ENCODE measurements around the gene CNOT8. TPM values are rescaled to one million over a fixed set of nuclear protein-coding genes. Genes with fewer than 3 reads are reported as not detected.
A peak's percentile ranks its signal among the peaks of the same experiment; 100 is the strongest.

The CNOT8 gene
- total and polyA plus RNA-seq, 2 donors = 49.8 to 71.4 TPM

- Histone ChIP-seq H3K4me1 (ENCODE audit: insufficient read depth) (no peaks in the 10 kb centered on the region), H3K4me3 (ENCODE audit: low read depth, low read length) (no peak overlapping the region), H3K36me3 (ENCODE audit: insufficient read depth) (no peaks in the 10 kb centered on the region), H3K27ac (ENCODE audit: low read depth) (no peak overlapping the region)
- DNase-seq (ENCODE audit: extremely low spot score) = no peak
Measured at GRCh38 chr5:154841273-154841661, 17.2 kb upstream of the CNOT8 start.

GRCh38 chr5:154842689-154843530 lies 15.5 kb upstream of the CNOT8 start:
- Histone ChIP-seq H3K4me3 (ENCODE audit: low read depth, low read length) (no peak overlapping the region), H3K4me1 (ENCODE audit: insufficient read depth) (no peaks in the 10 kb centered on the region), H3K27ac (ENCODE audit: low read depth) (no peak overlapping the region), H3K36me3 (ENCODE audit: insufficient read depth) (no peaks in the 10 kb centered on the region)
- WGBS = 72% methylated on average over 6 of the region's 6 CpGs
- no peak for DNase-seq (ENCODE audit: extremely low spot score)

- H3K36me3 ChIP-seq (ENCODE audit: insufficient read depth) = no peaks in the 10 kb centered on the region
- H3K4me3 ChIP-seq (ENCODE audit: low read depth, low read length) = no peak overlapping the region
- WGBS = 70% methylated on average over 5 of the region's 5 CpGs
- peak; percentile 26 for DNase-seq (ENCODE audit: extremely low spot score)
- no peaks in the 10 kb centered on the region for H3K4me1 ChIP-seq (ENCODE audit: insufficient read depth)
- H3K27ac ChIP-seq (ENCODE audit: low read depth) = no peak overlapping the region
Measured at GRCh38 chr5:154844809-154845208, 13.6 kb upstream of the CNOT8 start.

- DNase-seq (ENCODE audit: extremely low spot score) = no peak
- Histone ChIP-seq H3K4me3 (ENCODE audit: low read depth, low read length) (peak overlapping the region; percentile 67), H3K4me1 (ENCODE audit: insufficient read depth) (no peaks in the 10 kb centered on the region), H3K27ac (ENCODE audit: low read depth) (no peak overlapping the region), H3K36me3 (ENCODE audit: insufficient read depth) (no peaks in the 10 kb centered on the region)
- 66% methylated on average over 6 of the region's 6 CpGs for WGBS
Measured at GRCh38 chr5:154849264-154849785, 9.1 kb upstream of the CNOT8 start.

GRCh38 chr5:154849791-154850201 lies 8.6 kb upstream of the CNOT8 start:
- WGBS = 23% methylated on average over 2 of the region's 2 CpGs
- Histone ChIP-seq H3K4me3 (ENCODE audit: low read depth, low read length) (peak overlapping the region; percentile 67), H3K4me1 (ENCODE audit: insufficient read depth) (no peaks in the 10 kb centered on the region), H3K27ac (ENCODE audit: low read depth) (no peak overlapping the region), H3K36me3 (ENCODE audit: insufficient read depth) (no peaks in the 10 kb centered on the region)
- peak; percentile 10 for DNase-seq (ENCODE audit: extremely low spot score)

GRCh38 chr5:154850255-154851062 lies 8.0 kb upstream of the CNOT8 start, which contains the start of gene FAXDC2:
TSS of gene FAXDC2 (minus strand) at chr5:154850603. CDS start at chr5:154838178, 12,425 bp downstream.
- DNase-seq (ENCODE audit: extremely low spot score) = peak; percentile 90
- H3K4me3 ChIP-seq (ENCODE audit: low read depth, low read length) = peak within 1 kb of the TSS; percentile 67
- no peaks in the 10 kb centered on the region for H3K4me1 ChIP-seq (ENCODE audit: insufficient read depth)
- WGBS = 4% methylated on average over 11 of the region's 11 CpGs
- peak within 1 kb of the TSS; percentile 80 for H3K27ac ChIP-seq (ENCODE audit: low read depth)
- H3K36me3 ChIP-seq (ENCODE audit: insufficient read depth) = no peaks in the 10 kb centered on the region

GRCh38 chr5:154851351-154851750 lies 7.1 kb upstream of the CNOT8 start:
- no peaks in the 10 kb centered on the region for H3K4me1 ChIP-seq (ENCODE audit: insufficient read depth)
- WGBS = 72% methylated on average over 3 of the region's 3 CpGs
- DNase-seq (ENCODE audit: extremely low spot score) = no peak
- H3K27ac ChIP-seq (ENCODE audit: low read depth) = no peak overlapping the region
- no peak overlapping the region for H3K4me3 ChIP-seq (ENCODE audit: low read depth, low read length)
- no peaks in the 10 kb centered on the region for H3K36me3 ChIP-seq (ENCODE audit: insufficient read depth)

- Histone ChIP-seq H3K4me3 (ENCODE audit: low read depth, low read length) (peak overlapping the region; percentile 92), H3K4me1 (ENCODE audit: insufficient read depth) (no peaks in the 10 kb centered on the region), H3K36me3 (ENCODE audit: insufficient read depth) (no peaks in the 10 kb centered on the region), H3K27ac (ENCODE audit: low read depth) (peak overlapping the region; percentile 97)
- peak; percentile 96 for DNase-seq (ENCODE audit: extremely low spot score)
- WGBS = under 1% methylated on average over 59 of the region's 59 CpGs
Measured at GRCh38 chr5:154857530-154858296, 714 bp upstream of the CNOT8 start.

- Histone ChIP-seq H3K4me1 (ENCODE audit: insufficient read depth) (no peaks in the 10 kb centered on the region), H3K36me3 (ENCODE audit: insufficient read depth) (no peaks in the 10 kb centered on the region), H3K27ac (ENCODE audit: low read depth) (peak overlapping the region; percentile 97), H3K4me3 (ENCODE audit: low read depth, low read length) (peak overlapping the region; percentile 92)
- WGBS = under 1% methylated on average over 26 of the region's 26 CpGs
- DNase-seq (ENCODE audit: extremely low spot score) = no peak
Measured at GRCh38 chr5:154858972-154859871, 795 bp downstream of the CNOT8 start.

GRCh38 chr5:154860123-154860522 lies 1.7 kb downstream of the CNOT8 start:
- no peak overlapping the region for H3K27ac ChIP-seq (ENCODE audit: low read depth)
- no peaks in the 10 kb centered on the region for H3K36me3 ChIP-seq (ENCODE audit: insufficient read depth)
- WGBS = 30% methylated on average over 5 of the region's 5 CpGs
- no peaks in the 10 kb centered on the region for H3K4me1 ChIP-seq (ENCODE audit: insufficient read depth)
- DNase-seq (ENCODE audit: extremely low spot score) = no peak
- H3K4me3 ChIP-seq (ENCODE audit: low read depth, low read length) = peak overlapping the region; percentile 92

- no peak for DNase-seq (ENCODE audit: extremely low spot score)
- WGBS = 48% methylated on average over 4 of the region's 4 CpGs
- Histone ChIP-seq H3K4me3 (ENCODE audit: low read depth, low read length) (no peak overlapping the region), H3K36me3 (ENCODE audit: insufficient read depth) (no peaks in the 10 kb centered on the region), H3K4me1 (ENCODE audit: insufficient read depth) (no peaks in the 10 kb centered on the region), H3K27ac (ENCODE audit: low read depth) (no peak overlapping the region)
Measured at GRCh38 chr5:154860765-154861164, 2.3 kb downstream of the CNOT8 start.

GRCh38 chr5:154861946-154862345 lies 3.5 kb downstream of the CNOT8 start:
- no peak overlapping the region for H3K27ac ChIP-seq (ENCODE audit: low read depth)
- H3K4me1 ChIP-seq (ENCODE audit: insufficient read depth) = no peaks in the 10 kb centered on the region
- no peaks in the 10 kb centered on the region for H3K36me3 ChIP-seq (ENCODE audit: insufficient read depth)
- no peak for DNase-seq (ENCODE audit: extremely low spot score)
- 85% methylated on average over 8 of the region's 8 CpGs for WGBS
- H3K4me3 ChIP-seq (ENCODE audit: low read depth, low read length) = no peak overlapping the region

Data from urinary bladder (tissue), 4 donors.